Caco-2 (cell line): ENCODE data around the gene CHRNA5. TPM values are rescaled to one million over a fixed set of nuclear protein-coding genes. Genes with fewer than 3 reads are reported as not detected.

Experiments used
- BruUV-seq: library from RNA; stranded (reverse); fragments of 400-500 nt; replicated peaks from 2 replicates; lab custom pipeline; 2021; lab: Mats Ljungman, UMichigan
- CTCF ChIA-PET: fragments of 300-600 bp; sonication (Branson Sonifier 250); formaldehyde crosslinking; loops from one replicate; lab custom pipeline; 2022; ENCODE audit warnings: antibody characterized with exemption; lab: Charles Lee
- POLR2A ChIA-PET: fragments of 300-600 bp; sonication (Branson Sonifier 250); formaldehyde crosslinking; loops from one replicate; lab custom pipeline; 2022; ENCODE audit warnings: antibody characterized with exemption; lab: Charles Lee
- DNase-seq, 2 experiments: peaks; one replicate each; pipeline versions ENCODE4 v3.0.0 to v3.0.0-alpha.2; 2020 to 2022
- H3K27me3 ChIP-seq: replicated peaks from 2 replicates; pipeline ENCODE4 v1.6.0; 2011; ENCODE audit warnings: low read length; ENCODE audit not compliant: control insufficient read depth, insufficient read depth
- H3K36me3 ChIP-seq: 2 replicates; pipeline ENCODE4 v1.5.1; 2011; ENCODE audit warnings: low read length; ENCODE audit not compliant: control insufficient read depth, insufficient read depth
- H3K4me1 ChIP-seq: fragments of 250-450 bp; sonication (Bioruptor Pico); 2 replicates; pipeline ENCODE4 v1.5.1; 2020; ENCODE audit warnings: mild to moderate bottlenecking
- H3K4me3 ChIP-seq: 2 replicates; pipeline ENCODE4 v1.5.1; 2011; ENCODE audit warnings: low read depth, mild to moderate bottlenecking, control low read depth, low read length
- H3K9me3 ChIP-seq: fragments of 250-450 bp; sonication (Bioruptor Pico); 2 replicates; pipeline ENCODE4 v1.5.1; 2020; ENCODE audit warnings: mild to moderate bottlenecking, moderate library complexity
- H3K27ac Mint-ChIP-seq: one replicate; pipeline ENCODE4 v1.8.0; 2022; ENCODE audit warnings: mixed read lengths; ENCODE audit not compliant: unreplicated experiment
- H3K27me3 Mint-ChIP-seq: one replicate; pipeline ENCODE4 v1.8.0; 2022; ENCODE audit warnings: mixed read lengths; ENCODE audit not compliant: insufficient read depth, unreplicated experiment
- H3K36me3 Mint-ChIP-seq: one replicate; pipeline ENCODE4 v1.8.0; 2022; ENCODE audit warnings: mild to moderate bottlenecking, mixed read lengths; ENCODE audit not compliant: insufficient read depth, unreplicated experiment
- H3K4me1 Mint-ChIP-seq: one replicate; pipeline ENCODE4 v1.8.0; 2022; ENCODE audit warnings: low read depth, mixed read lengths; ENCODE audit not compliant: unreplicated experiment
- H3K4me3 Mint-ChIP-seq: one replicate; pipeline ENCODE4 v1.8.0; 2022; ENCODE audit warnings: mild to moderate bottlenecking, moderate library complexity, mixed read lengths; ENCODE audit not compliant: unreplicated experiment
- H3K9me3 Mint-ChIP-seq: one replicate; pipeline ENCODE4 v1.8.0; 2022; ENCODE audit warnings: mixed read lengths; ENCODE audit not compliant: unreplicated experiment
- CTCF ChIP-seq, 2 experiments: fragments of 200-600 bp in 1 of 2; IDR thresholded peaks; 1 replicate in 1 of 2; 2 replicates in 1 of 2; pipeline versions ENCODE4 v1.5.1 to v1.8.0; 2011 to 2022; ENCODE audit warnings: antibody characterized with exemption in 1 of 2, control low read depth in 1 of 2, inconsistent platforms in 1 of 2, low read depth in 1 of 2, low read length in 1 of 2, mild to moderate bottlenecking in 1 of 2, moderate library complexity in 1 of 2; ENCODE audit not compliant: insufficient read depth in 1 of 2, severe bottlenecking in 1 of 2, unreplicated experiment in 1 of 2
- intact Hi-C: fragments of 100-400 bp; cut with micrococcal nuclease; formaldehyde crosslinking; loops from one replicate; pipeline ENCODE4 v1.10.0; 2022; ENCODE audit not compliant: unreplicated experiment
- total RNA-seq: library from RNA; stranded (reverse); gene quantifications from 2 replicates; pipeline ENCODE4 v1.2.3, GENCODE V29; 2022

CHRNA5 gene
- total RNA-seq, 1 experiment from 2014 or later: 12.9 TPM

DNA sequence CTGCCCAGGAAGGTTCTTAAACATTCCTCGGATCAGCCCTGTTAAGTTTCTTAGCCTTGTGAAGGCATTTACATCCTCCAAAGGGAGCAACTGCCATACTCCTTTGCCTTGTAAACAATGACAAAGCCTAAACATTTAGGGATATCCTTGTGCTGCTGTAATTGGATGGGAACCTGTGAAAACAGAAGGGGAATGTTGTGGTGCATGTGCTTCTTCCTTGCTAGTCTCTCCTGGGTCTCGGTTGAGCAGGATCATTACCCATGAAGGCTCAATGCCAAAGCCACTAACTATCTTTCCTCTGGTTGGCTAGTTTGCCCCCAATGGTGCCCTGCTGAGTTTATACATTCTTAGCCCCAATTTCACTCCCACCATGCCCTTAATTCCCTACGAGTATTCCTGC is 38.1 kb downstream of the CHRNA5 start:
- BruUV-seq: no TSS peak
- no peaks in the 10 kb centered on the region for H3K36me3 Mint-ChIP-seq
- Histone ChIP-seq H3K4me1 (no peaks in the 10 kb centered on the region), H3K9me3 (no peaks in the 10 kb centered on the region), H3K4me3 (no peak overlapping the region), H3K36me3 (no peaks in the 10 kb centered on the region), H3K27me3 (no peaks in the 10 kb centered on the region)
- POLR2A ChIA-PET: no interaction called here
- TF ChIP-seq CTCF (IDR thresholded peaks at IDR 0.05; ENCODE audit: insufficient read depth in 1 of 2, low read depth in 1 of 2, low read length in 1 of 2, severe bottlenecking in 1 of 2, unreplicated experiment in 1 of 2): no peak
- H3K4me3 Mint-ChIP-seq: no peak overlapping the region
- H3K4me1 Mint-ChIP-seq: no peaks in the 10 kb centered on the region
- no peaks in the 10 kb centered on the region for H3K9me3 Mint-ChIP-seq
- no peaks in the 10 kb centered on the region for H3K27me3 Mint-ChIP-seq
- intact Hi-C loops: no loop called here
- CTCF ChIA-PET: no interaction called here
- no peak overlapping the region for H3K27ac Mint-ChIP-seq
- DNase-seq: no peak

DNA sequence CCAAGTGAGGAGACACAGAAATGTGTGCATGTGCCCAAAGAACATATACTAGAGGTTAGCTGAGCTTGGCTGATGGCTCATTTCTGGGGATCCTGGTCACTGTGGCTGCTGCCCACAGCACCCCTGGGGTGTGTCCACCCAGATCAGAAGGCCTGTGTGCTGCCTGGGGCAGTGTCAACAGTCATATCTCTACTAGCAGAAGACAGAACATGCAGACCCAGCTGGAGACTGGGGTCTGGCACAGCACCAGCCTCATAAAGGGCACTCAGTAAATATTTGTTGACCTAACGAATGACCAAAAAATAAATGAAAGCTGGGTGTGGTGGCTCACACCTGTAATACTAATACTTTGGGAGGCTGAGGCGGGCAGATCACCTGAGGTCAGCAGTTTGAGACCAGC is 39.1 kb downstream of the CHRNA5 start:
- CTCF ChIA-PET: no interaction called here
- POLR2A ChIA-PET: no interaction called here

DNA sequence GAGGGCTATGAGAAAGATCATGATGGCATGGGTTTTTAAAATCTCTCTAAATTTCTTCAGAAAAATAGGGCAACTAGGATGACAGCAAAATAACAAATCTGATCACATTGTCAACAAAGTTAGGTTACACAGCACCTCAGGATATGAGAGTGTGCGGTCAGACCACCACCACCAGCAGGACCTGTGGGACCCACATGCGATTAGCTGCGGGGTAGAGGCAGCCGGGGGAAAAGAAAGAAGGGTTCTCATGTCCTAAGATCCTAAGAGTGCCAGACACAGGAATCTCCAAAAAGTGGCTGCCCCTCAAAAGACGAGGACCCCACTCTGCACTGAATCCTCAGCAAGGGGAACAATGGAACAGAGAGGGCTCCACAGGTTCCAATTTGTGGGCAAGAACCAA is 39.9 kb downstream of the CHRNA5 start:
- Histone ChIP-seq H3K4me3 (no peak overlapping the region), H3K9me3 (no peaks in the 10 kb centered on the region), H3K36me3 (no peaks in the 10 kb centered on the region), H3K4me1 (no peaks in the 10 kb centered on the region), H3K27me3 (no peaks in the 10 kb centered on the region)
- no peak overlapping the region for H3K27ac Mint-ChIP-seq
- no peak for TF ChIP-seq CTCF (IDR thresholded peaks at IDR 0.05; ENCODE audit: insufficient read depth in 1 of 2, low read depth in 1 of 2, low read length in 1 of 2, severe bottlenecking in 1 of 2, unreplicated experiment in 1 of 2)
- H3K9me3 Mint-ChIP-seq: no peaks in the 10 kb centered on the region
- no TSS peak for BruUV-seq
- no peak for DNase-seq
- POLR2A ChIA-PET: no interaction called here
- intact Hi-C loops: no loop called here
- peaks cover 2% of the 10 kb centered on the region for H3K27me3 Mint-ChIP-seq
- H3K4me1 Mint-ChIP-seq: no peaks in the 10 kb centered on the region
- no peak overlapping the region for H3K4me3 Mint-ChIP-seq
- H3K36me3 Mint-ChIP-seq: no peaks in the 10 kb centered on the region
- CTCF ChIA-PET: no interaction called here

More for the DNA sequence above, 39.1 kb downstream of the CHRNA5 start:
- intact Hi-C loops: no loop called here
- no peaks in the 10 kb centered on the region for H3K9me3 ChIP-seq
- no peak overlapping the region for H3K27ac Mint-ChIP-seq
- H3K4me3 Mint-ChIP-seq: no peak overlapping the region
- no peaks in the 10 kb centered on the region for H3K36me3 ChIP-seq
- no peaks in the 10 kb centered on the region for H3K4me1 Mint-ChIP-seq
- H3K4me3 ChIP-seq: no peak overlapping the region
- no peaks in the 10 kb centered on the region for H3K4me1 ChIP-seq
- H3K36me3 Mint-ChIP-seq: no peaks in the 10 kb centered on the region
- BruUV-seq: no TSS peak
- H3K9me3 Mint-ChIP-seq: no peaks in the 10 kb centered on the region
- no peaks in the 10 kb centered on the region for H3K27me3 ChIP-seq
- peaks cover 2% of the 10 kb centered on the region for H3K27me3 Mint-ChIP-seq
- no peak for TF ChIP-seq CTCF (IDR thresholded peaks at IDR 0.05; ENCODE audit: insufficient read depth in 1 of 2, low read depth in 1 of 2, low read length in 1 of 2, severe bottlenecking in 1 of 2, unreplicated experiment in 1 of 2)
- no peak for DNase-seq
